ENCODE results near the gene MXRA7.
"Not testable (repeated sequence)": the region's sequence is repeated elsewhere in the genome, so short reads cannot be mapped to it uniquely, and the experiment has no call there.

The MXRA7 gene

GRCh38 chr17:76714822-76715495 lies 4.2 kb upstream of the MXRA7 start:
- no peak for DNase-seq

DNA sequence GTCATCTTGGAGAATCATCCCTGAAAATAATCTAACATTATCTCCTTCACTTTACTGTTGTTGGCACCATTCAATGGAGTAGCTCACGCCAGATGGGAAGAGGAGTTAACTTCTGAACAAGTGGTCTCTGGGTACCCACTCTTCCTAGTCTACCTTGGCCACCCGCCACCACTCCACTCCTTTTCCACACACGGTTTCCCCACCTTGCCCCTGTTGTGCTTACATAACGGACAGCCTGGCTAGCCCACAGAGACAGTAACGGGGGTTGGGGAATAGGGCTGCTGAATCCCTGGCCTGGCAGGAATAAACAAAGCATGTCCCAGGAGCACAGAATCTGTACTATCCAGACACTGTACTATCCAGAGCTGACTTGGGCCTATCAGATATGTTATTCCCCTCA lies 3.6 kb upstream of the MXRA7 start:
- no peak for DNase-seq

GRCh38 chr17:76713765-76714164 lies 3.0 kb upstream of the MXRA7 start:
- DNase-seq, result no peak

DNA sequence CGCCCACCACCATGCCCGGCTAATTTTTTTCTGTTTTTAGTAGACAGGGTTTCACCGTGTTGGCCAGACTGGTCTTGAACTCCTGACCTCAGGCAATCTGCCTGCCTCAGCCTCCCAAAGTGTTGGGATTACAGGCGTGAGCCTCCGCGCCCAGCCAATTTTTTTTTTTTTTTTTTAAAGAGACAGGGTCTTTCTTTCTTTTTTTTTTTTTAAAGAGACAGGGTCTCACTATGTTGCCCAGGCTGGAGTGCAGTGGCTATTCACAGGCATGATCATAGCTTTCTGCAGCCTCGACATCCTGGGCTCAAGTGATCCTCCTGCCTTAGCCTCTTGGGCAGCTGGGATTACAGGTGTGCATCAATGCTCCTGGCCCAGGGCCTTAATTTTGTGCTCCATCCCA lies 1.6 kb upstream of the MXRA7 start:
- DNase-seq, result not testable (repeated sequence)

DNA sequence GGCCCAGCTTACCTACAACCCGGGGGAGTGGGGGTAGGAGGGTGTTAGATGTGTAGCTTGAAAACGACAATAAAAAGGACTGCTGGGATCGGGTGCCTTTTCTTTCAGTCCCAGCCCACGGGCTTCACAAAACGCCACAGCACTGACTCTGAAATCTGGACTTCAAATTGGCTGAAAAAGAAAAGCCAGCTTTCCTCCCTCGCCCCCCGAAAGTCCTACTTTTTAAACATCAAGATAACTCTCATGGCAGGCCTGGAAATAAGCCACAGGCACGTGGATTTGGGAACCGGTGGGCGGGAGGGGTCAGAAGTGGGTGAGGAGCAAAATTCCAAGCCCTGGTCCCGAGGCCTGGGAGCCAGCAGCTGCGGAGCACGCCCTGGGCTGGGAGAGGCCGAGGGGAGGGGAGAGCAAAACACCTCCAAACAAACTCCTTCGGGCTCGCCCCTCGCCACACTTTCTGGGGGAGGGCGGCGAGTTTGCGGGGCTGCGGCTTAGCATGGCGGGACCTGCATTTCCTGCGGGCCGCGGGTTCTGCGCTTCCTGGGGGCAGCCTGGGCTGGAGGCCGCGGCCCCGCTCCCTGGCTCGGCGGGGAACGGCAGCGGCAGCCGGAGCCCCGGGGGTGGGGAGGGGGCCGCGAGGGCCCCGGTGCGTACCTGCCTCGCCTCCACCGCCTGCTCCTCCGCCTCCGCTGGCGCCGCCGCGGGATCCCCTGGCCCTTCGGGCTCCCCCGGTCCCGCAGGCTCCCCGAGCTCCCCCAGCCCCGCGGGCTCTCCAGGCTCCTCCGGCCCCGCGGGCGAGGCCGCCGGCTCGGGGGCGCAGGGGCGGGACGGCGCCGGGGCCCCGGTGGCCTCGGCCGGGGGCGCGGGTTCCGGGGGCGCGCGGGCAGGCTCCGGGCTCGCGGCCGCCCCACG lies 558 bp downstream of the MXRA7 start:
- not testable (repeated sequence) for DNase-seq

GRCh38 chr17:76709077-76709950 lies 1.5 kb downstream of the MXRA7 start:
- peak; percentile 32 for DNase-seq

- peak; percentile 96 for DNase-seq
Measured at GRCh38 chr17:76707985-76708807, 2.6 kb downstream of the MXRA7 start.

DNA sequence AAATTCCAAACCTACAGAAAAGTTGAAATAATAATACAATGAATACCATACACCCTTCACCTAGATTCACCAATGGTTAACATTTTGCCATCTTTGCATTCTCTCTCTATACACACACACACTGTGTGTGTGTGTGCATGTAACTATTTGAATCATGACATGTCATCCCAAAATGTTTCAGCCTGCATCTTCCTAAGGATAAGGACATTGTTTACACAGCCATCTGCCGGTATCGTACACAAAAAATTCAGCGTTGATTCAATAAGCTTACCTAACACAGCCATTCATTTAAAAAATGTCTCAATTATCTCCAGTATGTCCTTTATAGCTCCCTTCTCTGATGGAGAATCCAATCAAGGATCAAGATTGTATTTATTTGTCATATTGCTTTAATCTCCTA lies 3.9 kb downstream of the MXRA7 start:
- DNase-seq, result no peak

GRCh38 chr17:76704805-76705204 lies 6.0 kb downstream of the MXRA7 start:
- DNase-seq, result no peak

- no peak for DNase-seq
Measured at GRCh38 chr17:76702941-76703637, 7.7 kb downstream of the MXRA7 start.

GRCh38 chr17:76702076-76702475 lies 8.7 kb downstream of the MXRA7 start:
- DNase-seq, result no peak

GRCh38 chr17:76701471-76701967 lies 9.2 kb downstream of the MXRA7 start:
- no peak for DNase-seq

- DNase-seq, result no peak
Measured at GRCh38 chr17:76700617-76701470, 9.9 kb downstream of the MXRA7 start.

DNA sequence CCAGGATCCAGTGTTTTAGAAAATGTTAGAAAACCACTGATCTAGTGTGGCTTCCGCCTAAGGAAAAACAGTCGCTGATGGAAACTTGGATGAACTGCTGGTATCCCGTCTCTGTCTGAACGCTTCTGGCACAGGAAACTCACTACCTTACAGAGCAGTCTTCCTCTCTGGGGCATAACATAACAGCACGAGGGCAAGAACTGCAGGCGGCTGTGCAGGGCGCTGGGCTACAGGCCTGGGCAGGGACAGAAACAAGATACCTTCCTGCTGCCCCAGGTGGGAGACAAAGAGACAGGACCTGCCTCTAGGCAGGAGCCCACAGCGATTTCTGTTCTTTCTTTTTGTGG lies 10.5 kb downstream of the MXRA7 start:
- DNase-seq, result no peak

DNA sequence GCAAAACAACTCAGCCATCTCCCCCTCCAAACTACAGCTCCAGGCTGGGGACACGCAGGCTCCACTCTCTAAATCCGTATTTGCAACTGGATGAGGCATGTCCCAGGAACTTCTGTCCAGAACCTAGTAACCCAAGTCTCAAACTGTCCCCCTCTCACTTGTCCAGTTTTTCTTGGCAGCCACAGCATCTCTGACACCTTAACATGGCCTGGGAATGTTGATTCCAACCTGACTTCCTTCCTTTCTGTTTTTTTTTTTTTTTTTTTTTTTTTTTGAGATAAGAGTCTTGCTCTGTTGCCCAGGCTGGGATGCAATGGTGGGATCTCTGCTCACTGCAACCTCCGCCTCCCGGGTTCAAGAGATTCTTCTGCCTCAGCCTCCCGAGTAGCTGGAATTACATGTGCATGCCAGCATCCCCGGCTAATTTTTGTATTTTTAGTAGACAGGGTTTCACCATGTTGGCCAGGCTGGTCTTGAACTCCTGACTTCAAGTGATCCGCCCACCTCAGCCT lies 12.2 kb downstream of the MXRA7 start:
- not testable (repeated sequence) for DNase-seq

DNA sequence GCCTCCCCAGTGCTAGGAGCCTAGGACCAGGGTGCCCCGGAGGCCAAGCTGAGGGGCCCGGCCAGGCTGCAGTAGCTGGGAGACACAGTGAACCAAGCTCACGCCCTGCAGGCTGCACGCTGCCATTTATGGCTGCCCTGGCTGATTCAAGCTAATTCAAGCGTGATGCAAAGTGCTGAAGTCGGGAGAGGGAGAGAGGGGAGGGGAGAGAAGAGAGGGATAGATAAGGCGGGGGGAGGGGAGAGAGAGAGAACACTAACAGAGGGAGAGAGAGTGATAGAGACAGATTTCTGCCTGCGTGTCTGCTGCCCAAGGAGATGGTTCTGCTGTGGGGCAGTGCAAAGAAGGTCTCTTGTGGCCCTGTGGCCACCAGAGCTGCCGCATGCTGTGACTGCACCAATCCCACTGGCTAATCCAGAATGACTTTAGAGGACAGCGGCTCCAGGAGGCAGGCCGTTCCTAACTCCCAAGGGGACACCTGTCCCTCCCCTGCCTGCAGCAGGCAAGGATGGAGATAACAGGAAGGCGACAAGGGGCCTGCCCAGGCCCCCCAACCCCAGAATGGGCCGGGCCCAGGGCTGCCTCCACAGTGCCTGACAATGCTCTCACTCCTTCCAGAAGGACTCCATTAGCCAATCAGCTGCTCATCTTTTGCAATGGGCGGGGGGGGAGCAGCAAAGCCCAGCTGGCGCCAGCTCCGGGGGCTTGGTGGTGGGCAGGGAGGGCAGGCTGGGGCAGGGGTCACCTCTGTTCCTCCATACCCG lies 12.9 kb downstream of the MXRA7 start:
- no peak for DNase-seq

- DNase-seq, result no peak
Measured at GRCh38 chr17:76696763-76697701, 13.7 kb downstream of the MXRA7 start.

- no peak for DNase-seq
Measured at GRCh38 chr17:76695059-76695831, 15.5 kb downstream of the MXRA7 start.
